Suppressor macrophage treated with lipopolysaccharide for 4 hours (primary cell): ENCODE results near the gene DENND5A.
A peak's percentile ranks its signal among the peaks of the same experiment; 100 is the strongest.

Experiments used
- DNase-seq: peaks from one replicate; pipeline ENCODE4 v3.0.0-alpha.2; 2020

Gene DENND5A

GRCh38 chr11:9172389-9172788 lies 92.8 kb downstream of the DENND5A start:
- DNase-seq = no peak

GRCh38 chr11:9170450-9170849 lies 94.7 kb downstream of the DENND5A start:
- DNase-seq = peak; percentile 10

- DNase-seq = peak; percentile 33
Observed at GRCh38 chr11:9169595-9170295, 95.4 kb downstream of the DENND5A start.

- peak; percentile 66 for DNase-seq
Observed at GRCh38 chr11:9161991-9162390, 103.2 kb downstream of the DENND5A start.

GRCh38 chr11:9160166-9160565 lies 105.0 kb downstream of the DENND5A start:
- DNase-seq = peak; percentile 70

- DNase-seq = peak; percentile 81
Observed at GRCh38 chr11:9158898-9159391, 106.2 kb downstream of the DENND5A start.

- DNase-seq = no peak
Observed at GRCh38 chr11:9155930-9156329, 109.2 kb downstream of the DENND5A start.

- DNase-seq = no peak
Observed at GRCh38 chr11:9153651-9154050, 111.5 kb downstream of the DENND5A start.

GRCh38 chr11:9151631-9152030 lies 113.5 kb downstream of the DENND5A start:
- DNase-seq = no peak

GRCh38 chr11:9150926-9151325 lies 114.2 kb downstream of the DENND5A start:
- no peak for DNase-seq

- DNase-seq = no peak
Observed at GRCh38 chr11:9150501-9150900, 114.6 kb downstream of the DENND5A start.

- no peak for DNase-seq
Observed at GRCh38 chr11:9148727-9149126, 116.4 kb downstream of the DENND5A start.

- no peak for DNase-seq
Observed at GRCh38 chr11:9148035-9148434, 117.1 kb downstream of the DENND5A start.

- DNase-seq = no peak
Observed at GRCh38 chr11:9146477-9146876, 118.7 kb downstream of the DENND5A start.

GRCh38 chr11:9145283-9145682 lies 119.9 kb downstream of the DENND5A start:
- DNase-seq = no peak

GRCh38 chr11:9144828-9145227 lies 120.3 kb downstream of the DENND5A start:
- DNase-seq = no peak

GRCh38 chr11:9143721-9144120 lies 121.4 kb downstream of the DENND5A start:
- DNase-seq = no peak

- no peak for DNase-seq
Observed at GRCh38 chr11:9142732-9143131, 122.4 kb downstream of the DENND5A start.

- peak; percentile 45 for DNase-seq
Observed at GRCh38 chr11:9141186-9141585, 124.0 kb downstream of the DENND5A start.

GRCh38 chr11:9139628-9140357 lies 125.4 kb downstream of the DENND5A start:
- no peak for DNase-seq

GRCh38 chr11:9138612-9139579 lies 126.3 kb downstream of the DENND5A start:
- peak; percentile 66 for DNase-seq

- no peak for DNase-seq
Observed at GRCh38 chr11:9138133-9138453, 127.1 kb downstream of the DENND5A start.
